ENCODE measurements around the gene CCNL1. TPM values are rescaled to one million over a fixed set of nuclear protein-coding genes. Genes with fewer than 3 reads are reported as not detected.

The CCNL1 gene
- polyA plus RNA-seq, 1 donor (not counting 4 experiments of a cell fraction or from before 2014, with no cell fraction given), result 136 TPM

DNA sequence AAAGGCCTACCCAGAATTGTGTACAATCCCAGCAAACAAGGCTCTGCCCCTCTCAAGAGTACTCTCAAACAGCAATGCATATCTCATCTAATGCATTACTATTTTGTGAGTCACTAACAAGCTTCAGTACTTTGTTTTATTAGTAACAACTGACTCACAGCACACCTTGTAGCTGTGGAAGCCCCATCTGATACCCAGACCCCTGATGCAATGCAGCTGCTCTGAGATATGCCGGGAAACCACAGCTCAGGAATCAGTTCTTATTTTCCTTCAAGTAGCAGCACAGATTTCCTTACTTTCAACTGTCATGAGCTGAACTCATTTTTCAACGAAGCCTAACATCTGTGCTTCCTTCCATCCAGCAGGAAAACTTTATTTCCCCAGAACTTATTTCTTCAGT is 37.8 kb downstream of the CCNL1 start:
- dilution Hi-C loops (cut with MboI; ENCODE audit: extremely low pct_ligation_motif_present, low sequenced_read_pairs), result no loop called here
- no peaks in the 10 kb centered on the region for H4K20me1 ChIP-seq (ENCODE audit: control insufficient read depth, extremely low read depth, insufficient read depth, low read length)
- peak; percentile 91 for FAIRE-seq
- TF ChIP-seq, protein P1, sequence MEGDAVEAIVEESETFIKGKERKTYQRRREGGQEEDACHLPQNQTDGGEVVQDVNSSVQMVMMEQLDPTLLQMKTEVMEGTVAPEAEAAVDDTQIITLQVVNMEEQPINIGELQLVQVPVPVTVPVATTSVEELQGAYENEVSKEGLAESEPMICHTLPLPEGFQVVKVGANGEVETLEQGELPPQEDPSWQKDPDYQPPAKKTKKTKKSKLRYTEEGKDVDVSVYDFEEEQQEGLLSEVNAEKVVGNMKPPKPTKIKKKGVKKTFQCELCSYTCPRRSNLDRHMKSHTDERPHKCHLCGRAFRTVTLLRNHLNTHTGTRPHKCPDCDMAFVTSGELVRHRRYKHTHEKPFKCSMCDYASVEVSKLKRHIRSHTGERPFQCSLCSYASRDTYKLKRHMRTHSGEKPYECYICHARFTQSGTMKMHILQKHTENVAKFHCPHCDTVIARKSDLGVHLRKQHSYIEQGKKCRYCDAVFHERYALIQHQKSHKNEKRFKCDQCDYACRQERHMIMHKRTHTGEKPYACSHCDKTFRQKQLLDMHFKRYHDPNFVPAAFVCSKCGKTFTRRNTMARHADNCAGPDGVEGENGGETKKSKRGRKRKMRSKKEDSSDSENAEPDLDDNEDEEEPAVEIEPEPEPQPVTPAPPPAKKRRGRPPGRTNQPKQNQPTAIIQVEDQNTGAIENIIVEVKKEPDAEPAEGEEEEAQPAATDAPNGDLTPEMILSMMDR (optimal IDR thresholded peaks at IDR 0.05 in 1 of 3, IDR thresholded peaks at IDR 0.05 in 1 of 3, conservative IDR thresholded peaks at IDR 0.05 in 1 of 3; ENCODE audit: extremely low read depth in 1 of 3, insufficient read depth in 2 of 3, low read length in 3 of 3), result no peak
- TF ChIP-seq EZH2 (IDR thresholded peaks at IDR 0.05; ENCODE audit: low read length), result no peak
- H3K9me3 ChIP-seq (ENCODE audit: control insufficient read depth, low read depth, low read length), result no peaks in the 10 kb centered on the region
- no peaks in the 10 kb centered on the region for H3K79me2 ChIP-seq (ENCODE audit: control insufficient read depth, insufficient read depth, low read length)
- H3K4me2 ChIP-seq (ENCODE audit: control insufficient read depth, extremely low read depth, insufficient read depth, low read depth, low read length), result peak overlapping the region; percentile 61
- H3K4me3 ChIP-seq (ENCODE audit: control insufficient read depth in 2 of 3, extremely low read depth in 1 of 3, insufficient read depth in 2 of 3, low read depth in 1 of 3, low read length in 3 of 3), result peak overlapping the region in 1 of 3 experiments; percentile 8
- H3K36me3 ChIP-seq (ENCODE audit: control insufficient read depth in 2 of 2, extremely low read depth in 1 of 2, insufficient read depth in 2 of 2, low read length in 2 of 2), result no peaks in the 10 kb centered on the region
- H3K27ac ChIP-seq (ENCODE audit: control insufficient read depth, insufficient read depth, low read length), result peak overlapping the region; percentile 91
- no peak overlapping the region for H2AFZ ChIP-seq (ENCODE audit: control insufficient read depth, low read length)
- H3K4me1 ChIP-seq (ENCODE audit: control insufficient read depth, extremely low read depth, insufficient read depth, low read length), result peaks cover 64% of the 10 kb centered on the region
- no peak for DNase-seq (ENCODE audit: low read depth, low spot score)
- H3K9ac ChIP-seq (ENCODE audit: control insufficient read depth, extremely low read depth, insufficient read depth, low read length), result peak overlapping the region; percentile 74
- H3K27me3 ChIP-seq (ENCODE audit: control insufficient read depth, extremely low read depth, insufficient read depth, low read length), result no peaks in the 10 kb centered on the region
- H3K9me1 ChIP-seq (ENCODE audit: control insufficient read depth, extremely low read depth, insufficient read depth, low read length), result no peaks in the 10 kb centered on the region

DNA sequence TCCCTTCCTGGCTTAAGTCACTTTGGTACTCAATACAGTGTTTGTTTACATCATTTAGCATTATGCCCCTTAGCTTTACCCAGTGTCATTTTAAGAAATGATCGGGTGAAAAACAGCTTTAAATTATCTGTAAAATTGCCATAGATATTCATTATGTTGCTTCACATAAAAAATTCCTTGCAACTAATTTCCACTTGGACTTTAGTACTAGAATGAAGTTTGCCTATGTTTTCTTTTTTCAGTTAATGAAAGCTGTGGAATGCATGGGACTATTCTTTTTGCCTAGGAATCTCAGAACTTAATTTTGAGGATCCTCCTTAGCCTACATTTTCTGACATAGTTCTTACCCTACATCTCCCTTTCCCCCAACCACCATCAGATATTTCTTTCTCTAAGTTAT is 38.4 kb downstream of the CCNL1 start:
- Histone ChIP-seq H4K20me1 (ENCODE audit: control insufficient read depth, extremely low read depth, insufficient read depth, low read length) (no peaks in the 10 kb centered on the region), H3K9ac (ENCODE audit: control insufficient read depth, extremely low read depth, insufficient read depth, low read length) (no peak overlapping the region), H3K4me3 (ENCODE audit: control insufficient read depth in 2 of 3, extremely low read depth in 1 of 3, insufficient read depth in 2 of 3, low read depth in 1 of 3, low read length in 3 of 3) (no peak overlapping the region), H2AFZ (ENCODE audit: control insufficient read depth, low read length) (no peak overlapping the region), H3K4me2 (ENCODE audit: control insufficient read depth, extremely low read depth, insufficient read depth, low read depth, low read length) (peak overlapping the region; percentile 61), H3K9me1 (ENCODE audit: control insufficient read depth, extremely low read depth, insufficient read depth, low read length) (no peaks in the 10 kb centered on the region), H3K27me3 (ENCODE audit: control insufficient read depth, extremely low read depth, insufficient read depth, low read length) (no peaks in the 10 kb centered on the region), H3K4me1 (ENCODE audit: control insufficient read depth, extremely low read depth, insufficient read depth, low read length) (peaks cover 61% of the 10 kb centered on the region), H3K36me3 (ENCODE audit: control insufficient read depth in 2 of 2, extremely low read depth in 1 of 2, insufficient read depth in 2 of 2, low read length in 2 of 2) (no peaks in the 10 kb centered on the region), H3K79me2 (ENCODE audit: control insufficient read depth, insufficient read depth, low read length) (no peaks in the 10 kb centered on the region), H3K27ac (ENCODE audit: control insufficient read depth, insufficient read depth, low read length) (peak overlapping the region; percentile 91), H3K9me3 (ENCODE audit: control insufficient read depth, low read depth, low read length) (no peaks in the 10 kb centered on the region)
- no peak for FAIRE-seq
- dilution Hi-C loops (cut with MboI; ENCODE audit: extremely low pct_ligation_motif_present, low sequenced_read_pairs), result no loop called here
- DNase-seq (ENCODE audit: low read depth, low spot score), result no peak
- no peak for TF ChIP-seq EZH2 (IDR thresholded peaks at IDR 0.05; ENCODE audit: low read length)
- TF ChIP-seq, protein P1 (optimal IDR thresholded peaks at IDR 0.05 in 1 of 3, IDR thresholded peaks at IDR 0.05 in 1 of 3, conservative IDR thresholded peaks at IDR 0.05 in 1 of 3; ENCODE audit: extremely low read depth in 1 of 3, insufficient read depth in 2 of 3, low read length in 3 of 3), result no peak
